GM18508 (cell line): ENCODE measurements around the gene GBF1.

Experiments used
- ATAC-seq: cut with Tn5 transposase; IDR thresholded peaks from one replicate; pipeline ENCODE4 v1.9.1; 2021; ENCODE audit warnings: moderate number of reproducible peaks; ENCODE audit not compliant: insufficient read depth, unreplicated experiment

The GBF1 gene

GRCh38 chr10:102334101-102334500 lies 88.8 kb downstream of the GBF1 start:
- ATAC-seq = no peak

GRCh38 chr10:102335184-102335583 lies 89.9 kb downstream of the GBF1 start:
- ATAC-seq = no peak

- ATAC-seq = no peak
Measured at GRCh38 chr10:102341038-102341688, 95.8 kb downstream of the GBF1 start.

GRCh38 chr10:102342458-102342857 lies 97.1 kb downstream of the GBF1 start:
- ATAC-seq = no peak

- ATAC-seq = no peak
Measured at GRCh38 chr10:102342958-102343357, 97.6 kb downstream of the GBF1 start.

GRCh38 chr10:102344067-102344466 lies 98.7 kb downstream of the GBF1 start:
- ATAC-seq = no peak

GRCh38 chr10:102347236-102347828 lies 102.0 kb downstream of the GBF1 start:
- ATAC-seq = no peak

GRCh38 chr10:102352066-102352715 lies 106.9 kb downstream of the GBF1 start:
- ATAC-seq = no peak

- ATAC-seq = no peak
Measured at GRCh38 chr10:102354451-102354850, 109.1 kb downstream of the GBF1 start.

- ATAC-seq = no peak
Measured at GRCh38 chr10:102358712-102359382, 113.5 kb downstream of the GBF1 start.

- no peak for ATAC-seq
Measured at GRCh38 chr10:102367441-102367840, 122.1 kb downstream of the GBF1 start.

- no peak for ATAC-seq
Measured at GRCh38 chr10:102368077-102368476, 122.7 kb downstream of the GBF1 start.

- no peak for ATAC-seq
Measured at GRCh38 chr10:102371295-102371694, 126.0 kb downstream of the GBF1 start.

- no peak for ATAC-seq
Measured at GRCh38 chr10:102375250-102375649, 129.9 kb downstream of the GBF1 start.

GRCh38 chr10:102375867-102376266 lies 130.5 kb downstream of the GBF1 start:
- no peak for ATAC-seq

- ATAC-seq = no peak
Measured at GRCh38 chr10:102376901-102377300, 131.6 kb downstream of the GBF1 start.

- no peak for ATAC-seq
Measured at GRCh38 chr10:102379383-102379782, 134.1 kb downstream of the GBF1 start.

- ATAC-seq = no peak
Measured at GRCh38 chr10:102381983-102382382, 136.7 kb downstream of the GBF1 start.

GRCh38 chr10:102382871-102383270 lies 137.5 kb downstream of the GBF1 start:
- ATAC-seq = no peak

GRCh38 chr10:102384053-102384452 lies 138.7 kb downstream of the GBF1 start:
- no peak for ATAC-seq
